GM11168 (cell line): Measurements from ENCODE around the gene KMT2B.
"Not testable (repeated sequence)": the region's sequence is repeated elsewhere in the genome, so short reads cannot be mapped to it uniquely, and the experiment has no call there.

Source experiments
- in situ Hi-C: fragments of 300-500 bp; cut with MboI; formaldehyde crosslinking; loops from one replicate; pipeline ENCODE4 v1.12.0; 2022; ENCODE audit warnings: low sequenced_read_pairs; ENCODE audit not compliant: unreplicated experiment

KMT2B gene

DNA sequence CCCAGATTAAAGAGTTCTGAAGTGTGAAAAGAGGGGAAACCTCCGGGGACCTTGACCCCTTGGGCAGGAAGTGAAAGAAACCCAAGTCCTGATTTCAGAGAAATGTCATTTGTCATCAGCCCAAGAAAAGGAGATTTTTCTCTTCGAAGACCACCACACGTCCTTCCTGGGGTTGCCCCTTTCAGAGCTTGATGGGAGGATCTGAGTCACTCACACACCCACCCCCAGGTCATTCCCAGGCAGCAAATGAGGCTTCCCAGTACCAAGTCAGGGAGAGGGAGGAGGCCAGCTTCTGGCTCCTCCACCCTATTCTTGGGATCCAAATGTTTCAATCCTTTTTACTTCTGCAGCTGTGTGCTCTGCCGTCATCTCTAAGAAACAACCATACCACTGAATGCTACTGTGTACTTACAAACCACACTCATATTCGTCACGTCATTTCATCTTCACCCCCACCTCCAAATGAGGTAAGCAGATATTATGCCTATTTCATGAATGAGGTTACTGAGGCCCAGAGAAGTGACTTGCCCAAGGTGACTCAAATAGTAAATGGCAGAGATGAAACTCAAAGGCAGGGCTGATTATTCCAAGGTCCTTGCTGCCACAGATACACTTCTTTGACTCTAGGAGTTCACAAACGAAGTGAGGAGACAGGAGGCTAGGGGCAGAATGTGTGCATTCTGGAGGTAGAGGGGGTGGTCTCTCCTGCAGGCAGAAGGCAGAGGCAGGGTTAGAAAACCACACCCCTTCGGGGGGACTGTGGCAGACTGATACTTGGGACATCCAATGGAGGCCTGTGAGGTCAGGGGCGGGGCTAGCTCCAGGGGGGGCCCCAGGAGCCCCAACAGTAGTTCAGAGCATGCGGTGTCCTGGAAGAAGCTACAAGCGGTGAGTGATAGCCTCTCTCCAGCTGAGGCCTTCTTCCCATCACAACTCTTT, 5.0 kb upstream of the KMT2B start:
- in situ Hi-C loops = no loop called here

DNA sequence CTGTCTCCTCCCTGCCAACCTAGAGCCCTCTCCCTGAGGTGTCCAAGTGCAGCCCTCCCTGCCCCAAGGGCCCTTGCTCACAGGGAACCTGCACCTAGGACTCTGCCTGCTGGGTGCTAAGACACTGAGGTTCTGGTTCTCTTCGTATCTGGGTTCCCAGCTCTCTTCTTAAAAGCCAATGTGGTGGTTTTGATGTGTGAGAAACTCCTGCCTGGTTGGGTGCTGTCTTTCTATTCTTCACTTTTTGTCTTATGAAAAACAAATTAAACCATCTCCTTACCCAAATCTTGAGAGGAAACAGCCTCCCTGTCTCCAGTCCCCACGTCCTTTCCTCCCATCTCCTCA, 4.3 kb upstream of the KMT2B start:
- in situ Hi-C loops = no loop called here

DNA sequence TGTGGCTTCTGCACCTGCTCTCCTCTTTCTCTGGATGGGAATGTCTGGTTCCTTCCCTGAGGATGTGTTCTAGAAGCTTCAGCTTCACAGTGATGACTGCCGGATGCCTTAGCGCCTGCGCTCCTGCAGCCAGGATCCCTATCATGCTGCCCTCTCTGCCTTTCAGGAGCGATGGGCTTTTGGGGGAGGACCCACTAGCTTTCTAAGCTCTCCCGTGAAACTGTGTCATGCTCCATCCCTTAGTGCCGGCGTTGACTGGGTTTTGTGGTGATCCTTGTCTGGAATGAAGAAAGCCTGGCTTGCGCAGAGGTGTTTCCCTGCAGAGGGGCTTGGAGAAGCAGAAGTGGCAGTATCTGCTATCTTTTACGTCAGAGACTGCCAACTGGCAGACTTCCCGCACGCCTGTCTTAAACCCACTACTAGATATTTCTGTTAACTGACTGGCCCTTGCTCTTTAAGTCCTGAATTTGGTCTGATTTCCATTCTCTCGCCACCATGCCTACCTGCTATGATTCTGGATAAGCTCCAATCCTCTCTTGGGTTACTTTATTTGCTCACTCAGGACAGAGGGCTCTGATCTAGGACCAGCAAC, 3.8 kb upstream of the KMT2B start:
- in situ Hi-C loops = no loop called here

DNA sequence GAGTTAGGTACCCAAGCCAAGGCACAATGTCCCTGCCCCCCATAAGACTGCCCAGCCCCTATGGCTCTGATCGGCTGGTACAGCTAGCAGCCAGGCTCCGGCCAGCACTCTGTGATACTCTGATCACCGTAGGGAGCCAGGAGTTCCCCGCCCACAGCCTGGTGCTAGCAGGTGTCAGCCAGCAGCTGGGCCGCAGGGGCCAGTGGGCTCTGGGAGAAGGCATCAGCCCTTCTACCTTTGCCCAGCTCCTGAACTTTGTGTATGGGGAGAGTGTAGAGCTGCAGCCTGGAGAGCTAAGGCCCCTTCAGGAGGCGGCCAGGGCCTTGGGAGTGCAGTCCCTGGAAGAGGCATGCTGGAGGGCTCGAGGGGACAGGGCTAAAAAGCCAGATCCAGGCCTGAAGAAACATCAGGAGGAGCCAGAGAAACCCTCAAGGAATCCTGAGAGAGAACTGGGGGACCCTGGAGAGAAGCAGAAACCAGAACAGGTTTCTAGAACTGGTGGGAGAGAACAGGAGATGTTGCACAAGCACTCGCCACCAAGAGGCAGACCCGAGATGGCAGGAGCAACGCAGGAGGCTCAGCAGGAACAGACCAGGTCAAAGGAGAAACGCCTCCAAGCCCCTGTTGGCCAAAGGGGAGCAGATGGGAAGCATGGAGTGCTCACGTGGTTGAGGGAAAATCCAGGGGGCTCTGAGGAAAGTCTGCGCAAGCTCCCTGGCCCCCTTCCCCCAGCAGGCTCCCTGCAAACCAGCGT, 3.0 kb upstream of the KMT2B start:
- in situ Hi-C loops = no loop called here

DNA sequence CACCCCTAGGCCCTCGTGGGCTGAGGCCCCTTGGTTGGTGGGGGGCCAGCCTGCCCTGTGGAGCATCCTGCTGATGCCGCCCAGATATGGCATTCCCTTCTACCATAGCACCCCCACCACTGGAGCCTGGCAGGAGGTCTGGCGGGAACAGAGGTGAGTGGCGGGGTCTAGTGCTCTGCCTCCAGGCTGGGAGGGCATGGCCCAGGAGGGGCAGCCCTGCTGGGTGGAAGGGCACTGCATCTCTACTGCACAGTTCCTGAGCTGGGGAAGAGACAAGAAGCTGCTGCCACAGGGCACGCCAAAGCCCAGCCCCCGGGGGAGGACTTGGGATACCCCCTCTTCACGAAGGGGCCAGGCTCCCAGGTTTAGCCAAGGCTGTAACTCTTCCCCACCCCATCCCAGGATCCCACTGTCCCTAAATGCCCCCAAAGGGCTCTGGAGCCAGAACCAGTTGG, 2.4 kb upstream of the KMT2B start:
- in situ Hi-C loops = no loop called here

DNA sequence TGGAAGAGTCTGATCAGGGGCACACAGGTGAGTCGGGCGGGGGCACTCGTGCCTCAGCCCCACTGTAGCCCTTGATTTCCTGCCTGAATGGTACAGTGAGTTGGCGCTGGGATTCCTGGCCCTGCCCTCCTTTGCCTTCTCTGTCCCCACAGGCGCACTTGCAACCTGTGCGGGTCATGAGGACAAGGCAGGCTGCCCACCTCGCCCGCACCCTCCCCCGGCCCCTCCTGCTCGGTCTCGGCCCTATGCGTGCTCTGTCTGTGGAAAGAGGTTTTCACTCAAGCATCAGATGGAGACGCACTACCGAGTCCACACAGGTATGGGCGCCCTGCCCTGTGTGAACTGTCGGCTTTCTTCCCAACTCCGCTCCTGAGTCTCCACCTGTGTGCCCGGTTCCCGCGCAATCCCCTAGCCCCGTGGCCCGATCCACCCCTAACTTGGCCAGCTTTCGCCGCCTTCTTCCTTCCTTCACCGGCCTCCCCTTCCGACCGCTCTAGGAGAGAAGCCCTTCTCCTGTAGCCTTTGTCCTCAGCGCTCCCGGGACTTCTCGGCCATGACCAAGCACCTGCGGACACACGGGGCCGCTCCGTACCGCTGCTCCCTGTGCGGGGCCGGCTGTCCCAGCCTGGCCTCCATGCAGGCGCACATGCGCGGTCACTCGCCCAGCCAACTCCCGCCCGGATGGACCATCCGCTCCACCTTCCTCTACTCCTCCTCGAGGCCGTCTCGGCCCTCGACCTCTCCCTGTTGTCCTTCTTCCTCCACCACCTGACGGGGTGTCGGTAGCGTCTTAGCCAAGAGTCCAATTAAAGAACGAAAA, 1.6 kb upstream of the KMT2B start:
- in situ Hi-C loops = no loop called here

DNA sequence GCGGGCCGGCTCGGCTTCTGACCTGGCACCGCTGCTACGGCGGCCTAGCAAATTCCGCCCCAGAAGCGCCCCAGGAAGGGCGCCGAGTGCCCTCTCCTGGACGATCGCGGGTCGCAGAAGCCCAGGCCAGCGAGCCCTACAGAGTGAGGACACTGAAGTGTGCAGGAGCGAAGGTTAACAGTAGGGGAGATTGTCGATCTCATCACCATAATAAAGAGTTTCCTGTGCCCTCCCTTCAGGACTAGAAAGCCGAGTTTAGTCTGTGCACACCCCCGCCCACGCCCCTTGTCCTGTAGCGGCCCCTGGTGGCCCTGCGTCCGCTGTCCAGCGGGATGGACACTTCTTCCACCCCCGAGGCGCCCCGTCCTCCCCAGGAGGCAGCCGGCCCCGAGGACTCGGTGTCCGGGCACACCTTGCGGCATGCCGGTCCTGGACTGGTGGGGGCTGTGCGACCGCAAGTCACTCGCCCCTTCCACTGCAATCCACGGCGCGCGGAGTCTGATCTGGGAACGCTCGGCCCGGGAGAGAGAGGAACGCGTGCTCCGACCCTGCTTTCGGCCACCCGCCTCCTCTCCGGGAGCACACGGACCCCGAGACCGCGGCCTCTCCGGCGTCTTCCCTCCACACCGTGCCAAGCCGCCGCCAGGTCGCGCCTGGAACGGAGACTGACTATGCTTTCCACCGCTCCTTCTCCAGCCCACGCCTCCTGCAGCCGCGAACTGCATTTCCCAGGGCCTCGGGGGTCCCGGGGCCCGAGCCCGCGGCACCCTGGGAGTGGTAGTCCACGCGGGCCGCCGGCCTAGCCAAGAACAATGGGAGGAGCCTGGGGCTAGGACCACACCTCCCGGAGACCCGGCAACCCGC, 770 bp upstream of the KMT2B start:
- in situ Hi-C loops = no loop called here

DNA sequence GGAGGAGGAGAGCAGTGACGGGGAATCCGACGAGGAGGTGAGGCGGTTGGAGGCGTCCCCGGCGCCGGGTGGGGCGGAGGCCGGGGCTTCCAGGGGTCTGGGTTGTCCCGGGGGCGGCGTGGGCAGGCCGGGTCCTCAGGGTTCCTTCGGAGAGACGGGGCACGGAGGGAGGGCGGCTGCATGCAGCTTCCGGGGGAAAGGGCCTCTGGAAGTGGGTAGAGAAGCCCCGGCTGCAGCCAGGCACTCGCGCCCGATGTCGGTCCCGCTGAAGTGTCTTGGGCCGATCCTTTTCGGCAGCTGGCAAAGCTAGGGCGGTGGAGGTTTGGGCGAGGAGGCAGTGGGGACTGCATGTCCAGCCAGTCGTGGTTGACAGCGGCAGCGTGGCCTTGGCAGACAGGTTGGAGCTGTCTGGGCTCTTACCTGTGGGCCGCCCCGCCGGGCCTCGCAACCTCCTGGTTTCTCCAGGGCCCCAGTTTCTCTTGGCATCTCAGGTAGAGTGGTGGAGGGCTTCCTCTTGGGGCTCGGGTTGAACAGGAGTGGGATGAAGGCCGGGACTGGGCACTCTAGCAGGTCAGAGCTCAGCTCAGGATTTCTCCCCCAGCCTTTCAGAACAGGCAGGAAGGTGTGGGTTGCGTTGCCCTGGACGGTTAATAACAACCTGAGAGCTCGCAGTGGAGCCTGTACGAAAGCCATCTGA, 690 bp downstream of the KMT2B start:
- in situ Hi-C loops = no loop called here

DNA sequence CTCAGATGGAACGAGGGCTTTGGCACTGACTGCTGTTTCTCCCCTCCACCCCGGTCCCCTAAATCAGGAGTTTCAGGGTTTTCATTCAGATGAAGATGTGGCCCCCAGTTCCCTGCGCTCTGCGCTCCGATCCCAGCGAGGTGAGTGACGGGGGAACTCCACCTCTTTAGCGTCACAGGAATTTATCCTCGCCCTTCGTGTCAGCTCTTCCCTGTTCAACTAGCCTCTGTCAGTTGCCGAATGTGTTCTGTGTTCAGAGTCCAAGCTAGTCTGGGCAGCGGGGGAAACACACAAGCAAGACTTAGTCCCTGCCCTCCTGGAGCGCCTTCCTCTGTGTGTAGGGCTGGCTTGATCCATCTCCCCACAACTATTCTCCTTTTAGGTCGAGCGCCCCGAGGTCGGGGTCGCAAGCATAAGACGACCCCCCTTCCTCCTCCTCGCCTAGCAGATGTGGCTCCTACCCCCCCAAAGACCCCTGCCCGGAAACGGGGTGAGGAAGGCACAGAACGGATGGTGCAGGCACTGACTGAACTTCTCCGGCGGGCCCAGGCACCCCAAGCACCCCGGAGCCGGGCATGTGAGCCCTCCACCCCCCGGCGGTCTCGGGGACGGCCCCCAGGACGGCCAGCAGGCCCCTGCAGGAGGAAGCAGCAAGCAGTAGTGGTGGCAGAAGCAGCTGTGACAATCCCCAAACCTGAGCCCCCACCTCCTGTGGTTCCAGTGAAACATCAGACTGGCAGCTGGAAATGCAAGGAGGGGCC, 1.8 kb downstream of the KMT2B start:
- in situ Hi-C loops = no loop called here

DNA sequence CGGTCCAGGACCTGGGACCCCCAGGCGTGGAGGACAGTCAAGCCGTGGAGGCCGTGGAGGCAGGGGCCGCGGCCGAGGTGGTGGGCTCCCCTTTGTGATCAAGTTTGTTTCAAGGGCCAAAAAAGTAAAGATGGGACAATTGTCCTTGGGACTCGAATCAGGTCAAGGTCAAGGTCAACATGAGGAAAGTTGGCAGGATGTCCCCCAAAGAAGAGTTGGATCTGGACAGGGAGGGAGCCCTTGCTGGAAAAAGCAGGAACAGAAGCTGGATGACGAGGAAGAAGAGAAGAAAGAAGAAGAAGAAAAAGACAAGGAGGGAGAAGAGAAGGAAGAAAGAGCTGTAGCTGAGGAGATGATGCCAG, 2.3 kb downstream of the KMT2B start:
- in situ Hi-C loops = no loop called here

DNA sequence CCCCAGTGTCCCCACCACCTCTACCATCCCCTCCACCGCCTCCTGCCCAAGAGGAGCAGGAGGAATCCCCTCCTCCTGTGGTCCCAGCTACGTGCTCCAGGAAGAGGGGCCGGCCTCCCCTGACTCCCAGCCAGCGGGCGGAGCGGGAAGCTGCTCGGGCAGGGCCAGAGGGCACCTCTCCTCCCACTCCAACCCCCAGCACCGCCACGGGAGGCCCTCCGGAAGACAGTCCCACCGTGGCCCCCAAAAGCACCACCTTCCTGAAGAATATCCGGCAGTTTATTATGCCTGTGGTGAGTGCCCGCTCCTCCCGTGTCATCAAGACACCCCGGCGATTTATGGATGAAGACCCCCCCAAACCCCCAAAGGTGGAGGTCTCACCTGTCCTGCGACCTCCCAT, 2.8 kb downstream of the KMT2B start:
- in situ Hi-C loops = no loop called here

DNA sequence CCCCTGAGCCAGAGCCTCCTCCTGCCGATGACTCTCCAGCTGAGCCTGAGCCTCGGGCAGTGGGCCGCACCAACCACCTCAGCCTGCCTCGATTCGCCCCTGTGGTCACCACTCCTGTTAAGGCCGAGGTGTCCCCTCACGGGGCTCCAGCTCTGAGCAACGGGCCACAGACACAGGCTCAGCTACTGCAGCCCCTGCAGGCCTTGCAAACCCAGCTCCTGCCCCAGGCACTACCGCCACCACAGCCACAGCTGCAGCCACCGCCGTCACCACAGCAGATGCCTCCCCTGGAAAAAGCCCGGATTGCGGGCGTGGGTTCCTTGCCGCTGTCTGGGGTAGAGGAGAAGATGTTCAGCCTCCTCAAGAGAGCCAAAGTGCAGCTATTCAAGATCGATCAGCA, 3.6 kb downstream of the KMT2B start:
- in situ Hi-C loops = no loop called here

DNA sequence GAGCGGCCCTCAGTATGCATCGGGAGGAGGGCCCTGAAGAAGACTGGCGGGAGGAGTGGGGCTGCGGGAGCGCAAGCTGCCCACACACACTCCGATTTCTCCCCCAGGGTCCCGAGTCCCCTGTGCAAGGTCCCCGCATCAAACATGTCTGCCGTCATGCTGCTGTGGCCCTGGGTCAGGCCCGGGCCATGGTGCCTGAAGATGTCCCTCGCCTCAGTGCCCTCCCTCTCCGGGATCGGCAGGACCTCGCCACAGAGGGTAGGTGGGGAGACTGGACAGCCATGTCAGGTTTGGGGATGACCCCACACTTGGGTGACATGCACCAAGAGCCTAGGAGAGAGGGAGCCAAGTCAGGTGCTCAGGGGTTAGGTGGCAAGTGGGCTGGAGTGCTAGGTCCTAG, 4.7 kb downstream of the KMT2B start:
- in situ Hi-C loops = no loop called here

DNA sequence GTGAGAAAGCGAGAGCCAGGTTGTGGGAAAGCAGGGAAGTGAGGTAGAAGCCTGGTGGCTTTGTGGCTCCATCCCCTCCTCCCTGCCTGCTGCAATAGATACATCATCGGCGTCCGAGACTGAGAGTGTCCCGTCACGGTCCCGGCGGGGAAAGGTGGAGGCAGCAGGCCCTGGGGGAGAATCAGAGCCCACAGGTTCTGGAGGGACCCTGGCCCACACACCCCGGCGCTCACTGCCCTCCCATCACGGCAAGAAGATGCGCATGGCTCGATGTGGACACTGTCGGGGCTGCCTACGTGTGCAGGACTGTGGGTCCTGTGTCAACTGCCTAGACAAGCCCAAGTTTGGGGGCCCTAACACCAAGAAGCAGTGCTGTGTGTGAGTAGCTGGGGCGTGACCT, 5.1 kb downstream of the KMT2B start:
- in situ Hi-C loops = no loop called here

DNA sequence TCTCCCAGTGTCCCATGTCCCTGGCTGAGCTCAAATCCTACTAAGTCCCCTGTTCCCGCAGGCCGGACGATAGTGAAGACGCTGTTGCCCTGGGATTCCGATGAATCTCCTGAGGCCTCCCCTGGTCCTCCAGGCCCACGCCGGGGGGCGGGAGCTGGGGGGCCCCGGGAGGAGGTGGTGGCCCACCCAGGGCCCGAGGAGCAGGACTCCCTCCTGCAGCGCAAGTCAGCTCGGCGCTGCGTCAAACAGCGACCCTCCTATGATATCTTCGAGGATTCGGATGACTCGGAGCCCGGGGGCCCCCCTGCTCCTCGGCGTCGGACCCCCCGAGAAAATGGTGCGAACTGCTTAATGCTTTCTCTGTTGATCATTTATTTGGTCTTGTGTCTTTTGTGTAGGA, 5.9 kb downstream of the KMT2B start:
- in situ Hi-C loops = no loop called here

DNA sequence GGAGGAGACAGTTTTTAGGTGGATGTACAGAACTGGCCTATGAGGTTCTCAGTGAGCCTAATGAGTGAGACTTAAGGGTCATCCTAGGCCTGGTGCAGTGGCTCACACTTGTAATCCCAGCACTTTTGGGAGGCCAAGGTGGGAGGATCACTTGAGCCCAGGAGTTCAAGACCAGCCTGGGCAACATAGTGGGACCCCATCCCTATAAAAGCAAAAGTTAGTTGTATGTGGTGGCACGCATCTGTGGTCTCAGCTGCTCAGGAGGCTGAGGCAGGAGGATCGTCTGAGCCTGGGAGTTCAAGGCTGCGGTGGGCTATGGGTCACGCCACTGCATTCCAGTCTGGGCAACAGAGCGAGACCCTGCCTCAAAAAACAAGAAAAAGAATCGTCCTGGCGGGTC, 6.3 kb downstream of the KMT2B start:
- in situ Hi-C loops = not testable (repeated sequence)

DNA sequence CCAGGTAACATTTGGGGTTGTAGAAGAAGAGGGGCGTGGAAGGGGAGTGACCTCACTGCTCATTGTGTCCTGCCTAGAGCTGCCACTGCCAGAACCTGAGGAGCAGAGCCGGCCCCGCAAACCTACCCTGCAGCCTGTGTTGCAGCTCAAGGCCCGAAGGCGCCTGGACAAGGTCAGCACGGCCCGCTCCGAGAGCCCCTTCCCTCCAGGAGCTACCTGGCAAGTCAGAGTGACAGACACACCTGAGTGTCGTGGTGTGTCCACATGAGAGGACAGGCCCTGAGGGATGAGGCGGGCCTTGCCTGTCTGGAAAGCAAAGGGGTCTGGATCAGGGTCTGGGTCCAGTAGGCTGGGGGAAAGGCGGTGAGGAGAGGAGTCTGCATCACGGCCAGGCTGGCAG, 6.8 kb downstream of the KMT2B start:
- in situ Hi-C loops = no loop called here

DNA sequence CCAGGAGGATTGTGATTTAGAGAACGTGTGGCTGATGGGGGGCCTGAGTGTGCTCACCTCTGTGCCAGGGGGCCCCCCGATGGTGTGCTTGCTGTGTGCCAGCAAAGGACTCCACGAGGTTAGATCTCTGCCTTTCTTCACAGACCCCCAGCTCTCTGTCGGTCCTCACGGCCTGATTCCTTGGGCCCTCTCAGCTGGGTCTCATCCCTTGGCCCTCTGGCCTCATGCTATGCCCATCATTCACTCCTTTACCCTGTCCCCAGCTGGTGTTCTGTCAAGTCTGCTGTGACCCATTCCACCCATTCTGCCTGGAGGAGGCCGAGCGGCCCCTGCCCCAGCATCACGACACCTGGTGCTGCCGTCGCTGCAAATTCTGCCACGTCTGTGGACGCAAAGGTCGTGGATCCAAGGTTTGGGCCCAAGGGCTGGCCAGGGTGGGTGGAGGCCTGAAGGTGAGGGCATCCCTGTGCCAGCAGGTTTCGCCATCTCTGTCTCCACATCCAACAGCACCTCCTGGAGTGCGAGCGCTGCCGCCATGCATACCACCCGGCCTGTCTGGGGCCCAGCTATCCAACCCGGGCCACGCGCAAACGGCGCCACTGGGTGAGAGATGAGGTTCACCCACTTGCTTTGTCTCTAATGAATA, 7.5 kb downstream of the KMT2B start:
- in situ Hi-C loops = no loop called here
